T47D (cell line): Measurements from ENCODE around the gene ZNF837.
A peak's percentile ranks its signal among the peaks of the same experiment; 100 is the strongest.
"Not testable (repeated sequence)": the region's sequence is repeated elsewhere in the genome, so short reads cannot be mapped to it uniquely, and the experiment has no call there.

ENCODE experiments used
- DNase-seq, 2 experiments: peaks; one replicate each; pipeline versions ENCODE4 v3.0.0 to v3.0.0-alpha.2; 2011 to 2012; ENCODE audit warnings: low read depth in 1 of 2, low spot score in 1 of 2
- JUND ChIP-seq: IDR thresholded peaks from 2 replicates; pipeline ENCODE4 v1.6.1; 2012; ENCODE audit warnings: low read depth
- in situ Hi-C: cut with HindIII; loops from 2 replicates; pipeline ENCODE4 v1.10.0; 2016; ENCODE audit warnings: low sequenced_read_pairs, low pct_unique_long_range_greater_than_20kb

ZNF837 gene

DNA sequence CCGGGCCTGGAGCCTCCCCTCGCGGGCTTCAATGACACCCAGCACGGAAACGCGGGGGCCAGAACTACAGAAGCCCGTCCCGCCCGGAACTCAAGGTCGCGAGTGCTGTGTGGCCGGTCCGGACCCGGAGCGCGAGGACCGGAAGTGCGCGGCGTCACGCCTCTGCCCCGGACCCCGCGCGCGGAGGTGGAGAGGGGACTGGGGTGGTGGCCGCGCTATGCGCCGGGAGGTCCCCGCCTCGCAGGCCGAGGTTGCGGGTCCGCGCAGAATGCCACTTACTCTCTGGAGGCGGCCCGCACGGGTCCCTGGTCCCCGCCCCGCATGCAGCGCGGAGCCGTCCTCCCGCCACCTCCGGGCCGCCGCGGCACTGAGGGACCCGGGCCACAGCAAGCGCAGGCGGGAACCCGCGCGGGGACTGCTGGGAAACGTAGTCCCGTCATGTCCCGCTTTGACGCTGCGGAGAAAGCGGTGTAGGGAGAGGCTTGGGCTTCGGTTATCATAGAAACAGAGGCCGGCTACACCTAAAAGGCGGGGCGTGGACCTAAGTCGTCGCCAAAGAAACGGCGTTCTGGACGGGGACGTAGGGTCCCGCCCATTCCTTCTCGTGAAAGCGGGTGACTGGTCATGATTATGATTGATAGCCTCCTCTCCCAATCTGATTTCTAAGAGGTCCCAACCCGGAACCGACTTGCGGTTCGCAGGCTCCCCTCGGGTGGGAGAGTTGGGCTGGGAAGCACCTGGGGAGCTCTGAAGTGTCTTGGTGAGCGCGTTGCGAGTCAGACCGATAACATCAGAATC, at the start of gene ZNF837:
ZNF837 (minus strand) TSS at position 369 of the 798 bp plus-strand sequence. CDS start 11,698 bp downstream, outside the sequence.
- no peak for TF ChIP-seq JUND
- in situ Hi-C loops: no loop called here
- peak; percentile 88 to 100 for DNase-seq

DNA sequence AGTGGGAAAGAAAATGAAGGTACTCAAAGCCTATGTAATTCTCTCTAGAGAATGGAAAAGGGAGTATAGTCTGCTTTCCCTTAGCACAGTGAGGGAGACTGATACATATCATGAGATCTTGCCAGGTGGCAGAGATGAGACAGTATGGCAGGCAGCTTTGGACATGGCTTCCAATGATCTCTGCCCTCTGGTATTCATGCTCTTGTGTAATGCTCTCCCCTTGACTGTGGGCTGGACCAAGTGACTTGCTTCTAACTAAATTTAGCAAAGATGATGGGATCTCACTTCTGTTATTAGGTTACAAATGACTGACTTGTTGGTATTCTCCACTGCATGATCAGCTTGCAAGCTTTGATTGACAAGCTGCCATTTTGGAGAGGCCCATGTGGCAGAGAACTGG, 48.9 kb upstream of the ZNF837 start:
- in situ Hi-C loops: no loop called here
- DNase-seq: no peak
- TF ChIP-seq JUND: no peak

DNA sequence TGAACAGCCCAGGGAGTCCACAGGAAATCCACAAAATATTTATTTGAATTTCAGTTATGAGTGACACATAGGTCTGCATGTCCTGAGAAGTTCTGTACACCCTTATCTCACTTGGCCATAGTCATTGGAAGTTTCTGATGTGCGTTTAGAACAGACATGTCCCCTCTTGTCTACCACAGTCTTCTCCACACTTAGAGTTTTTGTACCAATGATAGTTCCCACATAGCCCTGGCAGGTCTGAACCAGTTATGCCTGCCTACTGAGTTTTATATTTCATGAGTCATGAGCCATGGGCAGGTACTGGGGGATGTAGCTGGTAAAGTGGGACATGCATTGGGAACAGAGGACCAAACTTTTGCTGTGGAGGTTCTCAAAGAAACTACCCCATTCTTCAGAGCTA, 47.8 kb upstream of the ZNF837 start:
- DNase-seq: no peak
- in situ Hi-C loops: no loop called here
- TF ChIP-seq JUND: no peak

DNA sequence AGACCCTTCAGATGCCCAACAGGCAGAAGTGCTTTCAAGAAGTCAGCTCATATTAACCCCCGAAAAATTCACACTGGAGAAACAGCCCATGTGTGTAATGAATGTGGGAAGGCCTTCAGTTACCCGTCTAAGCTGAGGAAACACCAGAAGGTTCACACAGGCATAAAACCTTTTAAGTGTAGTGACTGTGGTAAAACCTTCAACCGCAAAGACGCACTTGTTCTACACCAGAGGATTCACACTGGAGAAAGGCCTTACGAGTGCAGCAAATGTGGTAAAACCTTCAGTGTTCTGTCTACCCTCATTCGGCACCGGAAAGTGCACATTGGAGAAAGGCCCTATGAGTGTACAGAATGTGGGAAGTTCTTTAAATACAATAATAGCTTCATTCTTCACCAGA, 36.2 kb upstream of the ZNF837 start:
- TF ChIP-seq JUND: no peak
- in situ Hi-C loops: no loop called here
- DNase-seq: no peak

DNA sequence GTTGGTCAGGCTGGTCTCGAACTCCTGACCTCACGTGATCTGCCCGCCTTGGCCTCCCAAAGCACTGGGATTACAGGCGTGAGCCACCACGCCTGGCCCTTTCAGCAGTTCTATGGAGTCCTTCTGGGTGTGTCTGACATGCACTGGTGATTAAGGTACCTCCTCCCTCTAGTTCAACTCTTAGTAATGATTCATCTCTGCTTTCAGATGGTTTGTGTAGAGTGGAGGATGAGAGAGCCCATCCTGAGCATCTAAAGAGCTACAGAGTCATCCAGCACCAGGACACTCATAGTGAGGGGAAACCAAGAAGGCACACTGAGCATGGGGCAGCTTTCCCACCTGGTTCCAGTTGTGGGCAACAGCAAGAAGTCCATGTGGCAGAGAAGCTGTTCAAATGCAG, 35.8 kb upstream of the ZNF837 start:
- no peak for DNase-seq
- in situ Hi-C loops: no loop called here
- no peak for TF ChIP-seq JUND

DNA sequence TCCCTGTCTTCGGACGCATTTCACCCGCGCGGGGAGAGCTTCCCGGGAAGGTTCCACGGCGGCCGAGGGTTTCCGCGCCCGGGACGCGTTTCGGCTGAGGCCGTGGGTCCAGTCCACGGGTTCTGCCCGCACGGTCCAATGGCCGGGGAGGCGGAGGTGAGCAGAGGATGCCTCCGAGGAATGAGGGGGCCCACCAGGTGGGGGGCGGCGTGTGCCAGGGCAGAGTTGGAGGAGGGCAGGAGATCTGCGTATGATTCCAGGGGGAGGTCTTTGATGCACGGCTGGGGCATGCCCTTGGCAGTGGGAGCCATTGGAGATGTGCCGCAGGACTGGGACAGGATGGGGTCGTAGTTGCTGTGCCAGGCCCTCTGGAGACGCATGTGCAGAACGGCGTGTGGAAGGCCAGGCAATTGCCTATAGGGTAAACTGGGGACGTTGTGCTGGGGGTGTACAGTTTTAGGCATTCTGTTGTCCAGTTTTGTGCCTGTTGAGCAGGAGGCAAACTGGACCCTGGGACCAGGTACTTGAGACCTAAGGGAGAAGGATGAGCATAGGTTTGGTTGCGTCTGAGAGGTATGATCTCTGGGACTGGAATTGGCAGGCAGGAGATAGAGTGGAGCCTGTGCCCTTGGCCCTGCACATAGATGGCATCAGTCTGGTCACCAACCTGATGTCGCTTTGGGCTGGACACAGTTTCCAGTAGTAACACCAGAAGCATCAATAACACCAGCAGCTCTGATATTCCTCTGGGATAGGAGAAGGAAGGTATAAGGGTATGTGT, 28.4 kb upstream of the ZNF837 start:
- peak in 1 of 2 experiments; percentile 40 for DNase-seq
- in situ Hi-C loops: no loop called here
- no peak for TF ChIP-seq JUND

DNA sequence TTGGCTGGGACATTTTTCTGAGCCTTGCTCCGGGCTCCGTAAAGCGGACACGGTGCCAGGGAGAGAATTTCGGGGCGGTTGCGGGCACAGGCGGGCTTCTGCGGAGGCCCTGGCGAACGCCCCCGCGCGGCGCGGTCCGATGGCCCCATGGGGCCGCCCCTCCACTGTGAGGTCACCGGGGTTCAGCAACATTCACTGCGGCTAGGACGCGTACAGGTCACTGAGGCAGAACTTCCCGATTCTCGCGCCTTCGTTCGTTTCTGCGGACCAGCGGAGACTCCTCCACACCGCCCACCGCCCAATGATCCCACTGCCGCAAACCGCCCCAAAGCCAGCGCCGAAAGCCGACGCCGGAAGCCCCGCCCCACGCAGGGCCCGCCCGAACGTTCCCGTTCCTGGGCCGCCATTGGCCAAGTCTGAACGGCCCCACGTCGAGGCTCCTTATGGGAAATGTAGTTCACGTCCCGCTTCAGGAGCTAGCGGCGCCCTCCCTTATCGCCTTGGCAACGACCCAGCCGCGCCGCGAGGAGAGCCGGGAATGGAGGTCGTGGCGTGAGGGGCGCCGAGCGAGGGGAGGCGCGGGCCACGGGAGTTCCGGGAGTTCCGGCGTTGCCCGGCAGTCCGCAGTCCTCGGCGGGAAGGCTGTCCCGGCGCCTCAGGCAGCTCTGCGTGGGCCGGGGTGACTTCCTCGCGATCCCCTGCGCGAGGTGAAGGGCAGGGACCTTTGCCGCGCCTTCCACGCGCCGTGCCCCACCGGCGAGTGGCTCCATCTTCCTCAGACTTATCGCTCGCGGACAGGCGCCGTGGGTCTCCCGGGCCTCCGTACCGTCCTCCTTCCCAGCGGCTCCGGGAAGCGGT, 27.6 kb upstream of the ZNF837 start, which contains the start of gene ZNF584:
ZNF584 (plus strand) TSS at position 498 of the 858 bp plus-strand sequence. CDS start 499 bp downstream, outside the sequence.
- peak; percentile 88 for DNase-seq
- TF ChIP-seq JUND: no peak
- in situ Hi-C loops: no loop called here

DNA sequence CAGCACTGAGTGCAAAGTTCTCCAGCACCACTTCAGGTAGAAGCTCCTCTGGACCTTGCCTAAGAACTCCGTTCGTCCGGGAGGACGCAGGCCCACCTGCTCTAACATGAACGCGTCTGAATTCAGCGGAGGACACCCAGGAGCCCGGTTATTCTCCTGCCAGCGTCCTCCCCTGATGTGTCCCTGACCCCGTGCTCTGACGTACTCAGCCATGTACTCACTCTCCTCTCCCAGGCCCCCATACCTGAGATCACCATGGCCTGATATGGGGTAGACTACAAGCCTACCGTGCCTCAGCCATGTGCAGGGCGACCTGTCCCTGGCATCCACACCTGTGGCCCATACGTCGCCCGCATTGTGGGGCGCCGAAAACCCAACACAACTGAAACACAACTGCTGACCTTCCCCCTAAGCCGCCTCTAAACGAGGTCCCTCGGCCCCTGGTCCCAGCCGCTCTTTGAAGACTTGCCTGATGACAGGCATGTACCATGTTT, 26.9 kb upstream of the ZNF837 start:
- in situ Hi-C loops: no loop called here
- no peak for TF ChIP-seq JUND
- no peak for DNase-seq

DNA sequence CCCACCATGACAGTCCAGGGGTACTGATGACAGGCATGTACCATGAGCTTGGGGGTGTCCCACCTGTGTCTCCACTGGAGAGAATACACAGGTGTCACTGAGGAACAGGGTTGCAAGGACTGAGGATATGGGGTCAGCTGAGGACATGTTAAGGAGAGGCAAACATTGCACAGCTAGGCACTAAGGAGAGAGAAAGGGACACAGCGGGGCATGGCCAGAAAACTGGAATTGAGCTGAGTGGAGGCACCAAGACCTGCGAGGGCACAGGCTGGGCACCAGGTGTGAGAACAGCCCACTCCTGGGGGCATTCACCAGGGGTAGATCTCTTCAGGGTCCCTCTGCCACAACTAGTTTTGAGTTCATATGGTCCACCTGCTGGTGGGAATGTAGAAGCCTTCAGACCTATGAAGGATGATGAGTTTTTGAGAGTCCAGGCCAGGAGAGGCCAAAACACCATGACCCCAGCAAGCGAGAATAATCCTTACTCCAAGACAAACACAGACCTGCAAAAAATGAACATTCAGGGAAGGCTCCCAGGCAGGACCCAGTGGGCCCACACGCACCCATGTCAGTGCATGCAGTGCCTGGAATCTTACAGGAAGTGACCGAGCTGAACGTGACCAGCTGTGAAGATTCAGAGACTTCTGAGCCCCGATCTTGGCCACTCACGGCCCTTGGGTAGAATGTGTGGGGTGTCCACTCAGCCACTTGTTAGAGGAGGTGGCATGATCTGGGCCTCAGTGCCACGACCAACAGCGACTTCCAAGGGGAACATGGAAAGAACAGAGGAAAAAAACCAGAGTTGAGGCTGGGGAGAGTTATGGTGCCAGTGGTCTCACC, 26.2 kb upstream of the ZNF837 start:
- DNase-seq: peak in 1 of 2 experiments; percentile 48
- TF ChIP-seq JUND: no peak
- in situ Hi-C loops: no loop called here

DNA sequence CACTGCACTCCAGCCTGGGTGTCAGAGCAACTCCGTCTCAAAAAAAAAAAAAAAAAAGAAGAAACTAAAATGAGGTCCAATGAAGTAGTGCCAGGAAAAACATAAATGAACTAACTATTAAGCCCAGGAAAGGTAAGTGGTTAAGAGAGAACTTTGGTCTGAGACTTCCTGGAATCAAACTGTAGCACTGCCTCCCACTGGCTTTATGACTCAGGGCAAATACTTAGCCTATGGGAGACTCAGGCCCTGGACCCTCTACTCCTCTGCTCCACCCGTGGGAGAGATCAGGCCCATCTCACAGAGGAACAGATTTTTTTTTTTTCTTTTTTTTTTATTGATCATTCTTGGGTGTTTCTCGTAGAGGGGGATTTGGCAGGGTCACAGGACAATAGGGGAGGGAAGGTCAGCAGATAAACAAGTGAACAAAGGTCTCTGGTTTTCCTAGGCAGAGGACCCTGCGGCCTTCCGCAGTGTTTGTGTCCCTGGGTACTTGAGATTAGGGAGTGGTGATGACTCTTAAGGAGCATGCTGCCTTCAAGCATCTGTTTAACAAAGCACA, 23.2 kb upstream of the ZNF837 start:
- in situ Hi-C loops, DNase-seq: not testable (repeated sequence)

DNA sequence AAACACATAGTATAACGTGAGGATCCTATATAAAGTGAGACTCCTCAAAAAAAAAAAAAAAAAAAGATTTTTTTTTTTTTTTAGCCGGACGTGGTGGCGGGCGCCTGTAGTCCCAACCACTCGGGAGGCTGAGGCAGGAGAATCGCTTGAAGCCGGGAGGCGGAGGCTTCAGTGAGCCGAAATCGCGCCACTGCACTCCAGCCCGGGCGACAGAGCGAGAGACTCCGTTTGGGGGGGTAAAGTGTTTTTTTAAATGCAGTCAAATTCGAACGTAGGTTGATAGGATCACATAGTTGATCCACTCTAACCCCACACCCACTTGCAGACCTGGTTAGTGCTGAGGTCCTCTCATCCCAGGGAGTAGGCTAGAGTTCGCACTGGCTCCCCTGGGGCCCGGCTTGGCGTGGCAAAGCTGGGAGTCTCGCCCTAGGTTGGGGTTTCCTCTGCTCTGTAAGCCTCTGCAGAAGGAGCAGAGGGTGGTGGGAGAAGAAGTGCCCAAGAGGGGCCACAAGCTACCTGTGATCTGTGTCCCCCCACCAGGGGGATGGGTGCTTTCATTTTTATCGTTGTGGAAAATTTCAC, 21.1 kb upstream of the ZNF837 start:
- in situ Hi-C loops: no loop called here
- no peak for DNase-seq
- no peak for TF ChIP-seq JUND
